Hypothalamus (tissue), 51 donors: ENCODE measurements around the gene SF3A1.

Experiments used
- DNase-seq, 51 donors: peaks; one replicate each; lab custom pipeline; 2025; lab: John Stamatoyannopoulos, UW

The SF3A1 gene

DNA sequence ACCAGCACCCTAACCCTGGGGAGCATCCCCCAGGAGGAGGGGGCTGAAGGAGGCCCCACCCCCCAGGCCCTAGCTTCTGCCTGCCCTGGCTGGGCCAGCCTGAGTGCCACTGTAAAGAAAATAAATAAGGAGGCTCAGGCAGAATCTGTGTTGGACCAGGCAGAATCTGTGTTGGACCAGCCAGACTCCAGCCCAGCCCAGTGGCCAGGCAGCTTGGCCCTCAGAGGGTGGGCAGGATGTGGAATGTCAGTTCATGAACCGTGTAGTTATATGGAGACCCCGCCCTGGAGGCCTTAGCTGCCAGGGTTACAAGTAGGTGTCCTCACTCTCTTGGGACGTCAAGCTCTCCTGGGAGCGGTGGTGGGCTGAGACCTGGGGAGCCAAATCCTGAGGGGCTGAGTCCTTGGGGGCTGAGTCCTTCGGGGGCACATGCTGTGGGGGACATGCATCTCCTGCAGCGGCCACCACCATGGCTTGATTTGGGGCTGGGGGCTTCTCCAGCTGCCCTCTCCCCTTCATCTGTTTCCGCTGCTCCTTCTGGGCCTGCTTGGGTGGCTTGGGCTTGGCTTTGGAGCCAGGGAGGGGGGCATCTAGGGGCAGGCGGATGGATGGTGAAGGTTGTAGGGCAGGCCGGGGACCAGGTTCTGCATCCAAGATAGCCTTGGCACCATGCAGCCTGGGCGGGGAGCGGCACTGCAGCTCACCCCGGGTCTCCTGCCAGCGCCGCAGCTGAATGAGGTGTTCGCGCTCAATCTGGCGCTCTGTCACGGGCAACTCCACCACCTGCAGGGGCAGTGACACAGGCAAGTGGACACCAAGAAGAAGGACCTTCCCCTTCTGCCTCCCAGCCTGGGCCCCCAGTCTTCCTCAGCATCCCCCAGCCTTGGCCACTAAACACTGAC lies 64.4 kb downstream of the SF3A1 start:
- DNase-seq: no peak

DNA sequence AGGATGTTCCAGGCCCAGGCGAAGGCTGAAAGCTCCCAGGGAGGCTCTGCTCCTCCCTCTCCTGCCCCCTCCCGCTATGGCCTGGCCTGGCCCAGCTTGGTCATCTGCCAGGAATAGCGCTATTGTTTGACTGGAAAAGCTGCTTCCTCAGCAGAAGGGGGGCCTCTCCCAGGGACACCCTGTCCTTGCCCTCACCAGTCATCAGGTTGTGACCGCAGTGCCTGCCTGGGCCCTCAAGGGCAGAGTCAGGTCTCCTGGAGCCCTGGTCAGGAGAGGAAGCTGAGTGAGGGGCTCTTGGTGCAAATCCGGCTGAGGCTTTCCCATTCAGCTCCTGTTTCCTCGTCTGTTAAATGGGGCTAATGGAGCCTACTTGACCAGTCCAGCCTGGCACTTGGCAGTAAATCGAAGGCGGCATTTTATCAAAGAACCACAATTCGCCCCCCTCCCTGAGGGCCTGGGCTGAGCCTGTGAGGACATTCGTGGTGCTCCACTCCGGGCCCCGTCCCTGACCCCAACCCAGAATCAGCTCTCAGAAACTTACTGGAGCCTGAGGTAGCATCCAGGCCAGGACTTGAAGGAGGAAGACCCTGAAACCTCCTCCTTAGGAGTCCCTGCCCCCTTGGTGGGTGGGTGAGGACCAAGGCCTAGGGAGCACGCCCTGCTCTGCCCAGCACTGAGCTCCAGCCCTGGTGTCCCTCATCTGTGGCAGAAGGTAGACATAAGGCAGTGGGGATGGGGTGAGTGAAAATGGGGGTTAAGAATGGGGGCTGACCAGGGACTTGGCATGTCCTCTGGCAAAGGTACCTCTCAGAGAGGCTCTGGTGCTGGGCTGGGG lies 65.4 kb downstream of the SF3A1 start:
- DNase-seq: peak in 50 of 51 donors; percentile 18 to 88 (median 69)

DNA sequence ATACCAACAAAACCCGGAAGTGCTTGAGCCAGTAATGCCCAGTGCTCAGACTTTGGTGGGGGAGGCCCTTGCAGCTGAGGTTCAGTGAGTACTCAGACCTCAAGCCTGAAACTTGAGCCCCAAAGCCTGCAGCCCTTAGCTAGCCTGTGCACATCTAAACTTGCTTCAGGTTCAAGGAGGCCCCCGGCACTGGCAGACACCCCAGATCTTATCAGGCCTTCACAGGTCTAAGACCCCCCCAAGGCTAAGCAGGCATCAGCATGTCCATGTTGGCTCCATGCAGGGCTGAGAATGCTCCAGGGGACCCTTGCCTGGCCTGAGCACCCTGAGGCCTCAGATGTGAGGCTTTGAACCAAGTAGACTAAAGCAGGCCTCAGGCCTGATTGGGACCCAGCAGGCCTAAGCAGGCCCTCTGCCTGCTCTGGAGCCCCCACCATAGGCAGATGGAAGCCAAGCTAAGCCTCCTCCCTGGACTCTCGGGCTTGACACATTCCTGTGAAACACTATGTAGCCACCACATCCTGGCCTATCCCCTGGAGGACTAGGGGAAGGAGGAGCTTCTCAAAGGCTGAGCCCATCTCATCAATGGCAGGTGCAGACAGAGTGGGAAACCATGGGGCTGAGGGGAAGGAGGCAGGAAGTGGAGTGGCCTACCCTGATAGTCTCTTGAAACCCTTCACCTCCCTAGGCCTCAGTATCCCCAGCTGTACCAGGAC lies 66.2 kb downstream of the SF3A1 start:
- DNase-seq: peak in 1 of 51 donors; percentile 24

DNA sequence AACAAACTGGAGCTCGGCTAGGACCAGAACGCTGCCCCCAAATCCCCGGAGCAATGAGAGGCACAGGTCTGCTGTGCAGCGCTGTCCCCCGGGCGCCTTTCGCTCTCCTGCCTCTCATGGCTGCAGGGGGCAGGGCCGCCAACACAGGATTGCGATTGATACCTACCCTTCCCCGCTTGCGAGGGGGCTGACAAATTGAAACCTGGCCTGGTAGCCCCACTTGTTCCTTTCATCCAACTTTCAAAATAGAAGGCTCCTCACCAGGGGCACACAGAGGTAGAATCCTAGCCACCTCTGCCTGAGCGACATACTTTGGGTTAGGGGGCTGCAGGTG lies 66.7 kb downstream of the SF3A1 start:
- no peak for DNase-seq

DNA sequence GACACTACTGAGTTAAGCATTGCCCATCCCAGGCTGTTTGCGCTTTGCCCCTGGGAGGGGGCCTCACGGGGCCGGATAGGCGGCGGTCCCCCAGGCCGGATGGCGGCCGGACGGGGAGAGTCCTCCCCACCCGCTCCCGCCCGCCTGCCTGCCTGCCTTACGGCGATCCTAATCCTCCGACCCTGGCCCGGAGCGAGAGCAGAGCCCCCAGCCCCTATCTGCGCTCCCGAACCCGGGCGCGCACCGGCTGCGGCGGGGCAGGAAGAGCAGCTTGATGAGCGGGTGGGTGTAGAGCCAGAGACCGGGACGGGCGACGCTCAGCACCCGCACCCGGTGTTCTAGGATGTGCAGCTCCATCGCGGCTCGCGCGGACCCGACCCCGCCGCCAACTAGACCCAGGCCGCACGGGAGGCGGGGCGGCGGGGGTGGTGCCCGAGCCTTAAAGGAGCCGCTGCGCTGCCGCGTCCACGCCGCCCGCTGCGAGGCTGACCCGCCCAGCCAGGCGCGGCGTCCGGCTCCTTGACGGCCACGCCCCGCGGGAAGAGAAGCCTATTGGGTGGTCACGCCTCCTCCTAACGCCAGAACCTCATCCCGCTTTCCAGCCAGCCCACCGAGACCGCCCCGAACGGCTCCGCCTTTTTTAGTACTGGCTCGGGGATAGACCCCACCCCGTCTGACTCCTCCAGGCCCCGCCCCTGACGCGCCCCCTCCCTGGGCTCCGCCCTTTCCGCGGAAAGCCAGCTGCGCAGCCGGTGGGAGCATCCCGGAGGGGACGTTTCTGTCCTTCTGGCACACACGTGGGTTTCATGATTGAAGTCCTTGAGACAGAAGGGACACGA lies 67.3 kb downstream of the SF3A1 start, which contains the start of gene CASTOR1:
CASTOR1 (minus strand) TSS at position 365 of the 839 bp plus-strand sequence; CDS start at position 357, 8 bp downstream.
- peak; percentile 42 to 99 (median 94) for DNase-seq

DNA sequence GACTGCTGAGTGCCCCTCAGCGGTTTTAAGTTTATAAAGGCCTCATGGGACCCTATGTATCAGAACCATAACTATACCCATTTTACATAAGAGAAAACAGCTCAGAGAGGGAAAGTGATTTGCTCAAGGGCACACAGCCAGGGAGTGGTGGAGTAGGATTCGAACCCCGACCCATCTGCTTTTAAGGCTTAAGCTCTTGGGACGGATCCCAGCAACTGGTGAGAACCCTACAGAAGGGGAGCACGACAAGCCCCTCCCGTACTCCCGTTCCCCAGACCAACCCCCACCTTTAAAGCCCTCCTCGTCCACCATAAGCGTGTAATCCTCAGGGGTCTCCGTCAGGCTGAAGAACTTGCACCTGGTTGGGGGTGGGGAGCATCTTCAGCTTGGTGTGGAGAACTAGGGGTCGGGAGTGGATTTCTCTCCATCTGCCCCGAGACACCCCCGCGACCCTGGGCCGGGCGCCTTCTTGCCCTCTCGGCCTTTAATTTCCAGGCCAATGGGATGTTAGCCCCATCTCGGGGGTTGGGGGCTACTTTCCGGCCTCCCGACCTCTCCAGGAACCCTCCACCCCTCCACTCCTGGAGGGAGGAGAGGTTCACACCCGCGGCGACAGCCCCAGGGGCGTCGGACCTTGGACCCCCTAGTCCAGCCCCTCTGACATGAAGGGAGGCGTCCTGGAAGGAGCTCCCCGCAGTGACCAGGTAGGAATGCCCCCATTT lies 68.1 kb downstream of the SF3A1 start:
- no peak for DNase-seq

DNA sequence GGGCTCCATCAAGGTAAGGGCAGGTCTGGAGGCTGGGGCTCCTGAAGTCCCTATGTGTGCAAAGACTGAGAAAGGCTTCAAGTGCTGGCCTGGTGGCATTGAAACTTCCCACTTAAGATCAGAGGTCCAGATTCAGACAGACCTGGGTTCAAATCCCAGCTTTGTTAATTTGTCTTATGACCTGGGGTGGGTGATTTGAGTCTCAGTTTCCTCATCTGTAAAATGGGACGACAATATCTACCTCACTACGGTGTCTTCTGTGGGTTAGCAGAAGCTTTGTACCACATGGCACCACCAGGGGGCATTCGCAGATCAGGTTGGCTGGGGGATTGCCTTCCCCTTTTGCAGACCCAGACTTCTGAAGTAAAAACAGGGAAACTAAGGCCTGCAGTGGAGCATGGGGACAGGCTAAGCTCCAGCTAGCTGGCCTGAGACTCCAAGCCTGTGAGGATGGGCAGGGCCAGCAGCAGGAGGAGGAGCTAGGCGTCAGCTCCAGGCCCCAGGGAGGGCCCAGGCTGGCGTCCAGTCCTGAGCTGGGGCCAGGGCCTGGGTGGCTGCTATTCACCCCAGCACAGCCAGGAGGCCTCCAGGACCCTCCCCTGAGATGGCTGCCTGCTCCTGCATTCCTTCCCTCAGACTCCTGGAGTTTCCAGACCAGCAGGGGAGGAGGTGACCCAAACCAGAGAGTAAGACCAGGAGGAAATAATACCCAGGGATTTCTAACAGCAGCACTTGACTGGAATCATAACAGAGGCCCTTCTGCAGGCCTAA lies 68.9 kb downstream of the SF3A1 start:
- DNase-seq: peak; percentile 23 to 88 (median 71)

DNA sequence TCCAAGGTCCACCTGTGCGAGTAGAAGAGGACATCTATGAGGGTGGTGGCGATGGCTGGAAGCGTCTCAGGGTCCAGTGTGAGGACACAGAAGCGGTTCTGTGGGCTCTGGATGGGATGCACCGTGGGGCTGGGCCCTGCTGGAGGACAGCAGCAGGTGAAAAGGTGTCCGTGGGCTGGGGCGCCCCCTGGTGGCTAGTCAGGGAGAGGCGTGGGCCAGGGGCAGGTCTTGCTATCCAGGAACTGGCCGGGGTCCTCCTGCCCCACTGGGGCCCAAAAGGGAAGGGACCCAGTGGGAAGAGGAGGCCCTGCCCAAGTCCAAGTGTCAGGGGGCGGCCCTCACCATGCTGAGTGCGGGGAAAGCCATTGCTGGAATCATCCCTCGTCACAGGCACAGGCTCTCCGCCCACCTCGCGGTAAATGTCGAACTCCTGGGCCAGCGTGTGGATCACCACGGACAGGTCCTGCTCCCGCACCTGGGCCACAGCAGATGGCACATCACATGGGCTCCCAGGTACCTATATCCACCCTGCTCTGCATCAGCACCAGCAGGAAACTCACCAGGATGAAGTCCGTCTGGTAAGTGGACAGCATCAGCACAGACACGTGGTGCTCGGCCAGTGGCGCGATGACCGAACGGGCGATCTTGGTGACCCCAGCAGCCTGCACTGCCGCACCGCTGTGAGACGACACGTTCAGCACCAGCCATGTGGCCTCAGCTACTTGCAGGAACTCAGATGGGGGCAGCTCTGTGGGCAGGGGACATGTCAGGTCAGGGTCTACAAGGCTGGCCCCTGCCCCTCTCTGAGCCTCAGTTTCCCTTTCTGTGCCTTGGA lies 69.7 kb downstream of the SF3A1 start:
- peak in 35 of 51 donors; percentile 11 to 61 (median 36) for DNase-seq

DNA sequence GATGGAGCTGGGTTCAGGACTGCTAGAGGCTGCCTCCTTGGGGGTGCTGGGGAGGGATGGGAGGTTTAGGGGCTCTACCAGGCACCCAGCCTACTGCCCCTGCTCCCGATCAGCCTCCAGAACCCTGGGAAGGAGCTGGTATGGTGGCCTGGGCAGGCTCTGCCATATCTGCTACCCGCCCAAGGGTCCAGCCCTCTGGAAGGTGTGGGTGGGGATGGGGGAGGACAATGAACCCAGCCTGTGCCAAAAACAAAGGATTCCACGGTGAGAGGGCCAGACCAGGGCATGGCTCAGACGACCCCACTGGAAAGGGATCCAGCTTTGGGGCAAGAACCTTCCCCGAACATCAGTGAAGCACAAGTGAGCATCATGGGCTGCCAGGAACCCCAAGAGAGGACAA lies 70.4 kb downstream of the SF3A1 start:
- DNase-seq: no peak

DNA sequence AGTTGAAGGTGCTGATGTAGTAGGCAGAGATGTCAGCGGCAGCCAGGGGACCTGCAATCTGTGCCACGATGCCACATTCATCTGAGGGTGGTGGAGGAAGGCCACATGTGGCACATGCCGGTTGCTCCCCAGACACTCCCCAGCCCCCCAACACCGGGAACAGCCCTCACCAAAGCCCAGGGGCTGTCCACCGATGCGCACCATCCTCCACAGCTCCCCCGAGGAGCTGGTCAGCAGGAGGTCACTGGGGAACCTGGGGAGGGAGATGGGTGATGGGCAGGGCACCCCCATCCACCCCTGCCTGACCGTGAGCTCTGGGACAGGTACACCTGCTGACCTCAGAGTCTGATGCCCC lies 70.9 kb downstream of the SF3A1 start:
- DNase-seq: no peak

DNA sequence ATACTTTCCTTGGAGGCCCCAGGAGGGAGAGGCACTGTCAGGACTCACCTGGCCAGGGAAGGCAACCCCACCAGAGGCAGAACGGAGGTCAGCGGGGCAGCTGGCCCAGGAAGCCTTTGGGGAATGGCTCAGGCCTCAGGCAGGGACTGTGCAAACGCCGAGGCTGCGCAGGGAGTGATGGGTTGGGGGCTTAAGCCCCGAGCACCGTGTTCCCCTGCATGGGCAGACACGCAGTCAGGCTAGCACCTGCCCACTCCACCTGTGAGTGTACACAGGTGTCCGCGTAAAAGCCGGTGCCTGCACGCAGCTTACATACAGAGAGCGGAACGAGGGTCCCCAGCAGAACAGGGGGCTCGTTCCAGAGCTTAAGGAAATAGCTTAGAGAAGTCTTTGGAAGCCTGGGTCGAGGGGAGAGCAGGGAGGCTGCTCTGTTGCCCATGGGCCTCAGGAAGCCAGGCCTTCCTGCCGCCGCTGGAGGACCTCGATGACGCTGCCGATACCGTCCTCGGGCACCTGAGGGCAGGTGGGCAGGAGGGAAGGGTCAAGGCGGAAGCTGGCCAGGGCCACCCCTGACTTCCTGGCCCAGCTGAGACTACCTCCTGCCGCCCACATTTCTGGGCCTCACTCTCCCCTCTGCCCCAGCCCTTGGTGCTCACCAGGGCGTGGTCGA lies 71.4 kb downstream of the SF3A1 start:
- no peak for DNase-seq

DNA sequence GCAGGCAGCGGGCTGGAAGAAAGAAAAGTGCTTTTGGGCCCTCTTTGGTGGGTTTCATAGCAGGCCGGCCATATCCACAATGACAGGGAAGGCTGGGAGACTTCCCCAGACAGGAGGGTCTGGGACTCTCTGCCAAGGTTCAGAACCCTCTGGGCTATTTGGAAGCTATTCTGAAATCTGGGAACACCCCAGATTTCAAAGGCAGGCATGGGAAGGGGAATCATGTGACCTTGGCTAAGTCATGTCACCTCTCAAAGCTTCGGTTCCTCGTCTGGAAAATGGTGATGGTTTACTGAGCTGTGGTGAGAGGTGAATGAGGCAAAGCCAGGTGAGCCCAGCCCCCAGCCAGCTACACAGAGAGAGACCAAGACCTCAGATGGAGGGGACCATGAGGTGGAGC lies 72.0 kb downstream of the SF3A1 start:
- no peak for DNase-seq

DNA sequence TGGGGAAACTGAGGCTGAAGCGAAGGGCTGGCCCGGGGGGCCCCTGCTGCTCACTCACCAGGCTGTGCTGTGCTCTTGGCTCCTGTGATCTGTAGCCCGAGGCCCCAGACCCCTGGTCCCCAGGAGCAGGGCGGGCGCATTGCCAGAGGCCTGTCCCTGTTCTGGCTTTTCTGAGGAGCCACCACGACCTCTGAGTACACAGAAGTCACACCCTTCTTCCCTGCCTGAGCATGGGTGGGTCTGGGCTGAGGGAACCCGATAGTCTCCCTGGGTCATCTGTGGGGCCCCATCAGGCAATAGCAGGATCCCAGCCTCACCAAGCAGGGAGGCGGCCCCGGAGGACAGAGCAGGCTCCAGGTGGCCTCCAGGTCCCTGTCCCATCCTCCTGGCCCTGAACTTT lies 72.5 kb downstream of the SF3A1 start:
- no peak for DNase-seq

DNA sequence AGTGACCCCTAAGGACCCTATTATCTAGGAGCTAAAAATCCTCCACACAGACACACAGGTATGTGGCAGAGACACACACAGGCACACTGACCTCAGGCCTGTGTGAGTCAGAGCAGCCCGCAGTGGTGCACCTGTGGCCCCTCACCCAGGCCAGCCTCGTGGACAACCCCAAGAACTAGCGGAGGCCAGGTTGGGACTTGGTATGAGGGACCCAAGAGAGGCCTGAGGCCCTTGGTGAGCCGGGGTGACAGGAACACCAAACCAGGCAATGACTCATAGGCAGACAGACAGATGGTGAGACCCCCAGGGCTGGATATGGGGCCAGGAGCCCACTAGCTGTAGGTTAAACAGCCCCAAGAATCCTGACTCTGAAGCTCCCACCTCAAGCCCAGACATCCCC lies 73.4 kb downstream of the SF3A1 start:
- DNase-seq: no peak

DNA sequence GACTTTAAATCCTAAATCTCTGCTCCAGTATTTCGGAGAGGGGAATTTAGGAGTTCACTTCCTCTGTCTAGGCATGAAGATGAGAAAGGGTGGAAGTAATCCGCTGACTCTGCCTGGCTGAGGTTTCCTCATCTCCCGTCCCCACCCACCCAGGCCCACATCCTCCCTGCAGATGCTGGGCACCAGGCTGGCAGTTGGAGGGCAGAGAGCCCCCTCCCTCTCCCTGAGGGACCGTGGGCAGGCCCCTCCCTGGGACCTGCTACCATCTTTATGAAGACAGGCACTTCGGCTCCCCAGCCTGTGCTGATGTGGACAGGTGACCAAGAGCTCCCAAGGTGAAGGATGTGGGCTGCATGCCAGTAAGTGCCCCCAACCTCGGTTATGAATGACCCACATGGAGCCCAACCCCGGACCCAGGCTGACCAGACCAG lies 74.1 kb downstream of the SF3A1 start:
- DNase-seq: no peak
